ENCODE results near the gene AMH.
A peak's percentile ranks its signal among the peaks of the same experiment; 100 is the strongest.

Gene AMH

DNA sequence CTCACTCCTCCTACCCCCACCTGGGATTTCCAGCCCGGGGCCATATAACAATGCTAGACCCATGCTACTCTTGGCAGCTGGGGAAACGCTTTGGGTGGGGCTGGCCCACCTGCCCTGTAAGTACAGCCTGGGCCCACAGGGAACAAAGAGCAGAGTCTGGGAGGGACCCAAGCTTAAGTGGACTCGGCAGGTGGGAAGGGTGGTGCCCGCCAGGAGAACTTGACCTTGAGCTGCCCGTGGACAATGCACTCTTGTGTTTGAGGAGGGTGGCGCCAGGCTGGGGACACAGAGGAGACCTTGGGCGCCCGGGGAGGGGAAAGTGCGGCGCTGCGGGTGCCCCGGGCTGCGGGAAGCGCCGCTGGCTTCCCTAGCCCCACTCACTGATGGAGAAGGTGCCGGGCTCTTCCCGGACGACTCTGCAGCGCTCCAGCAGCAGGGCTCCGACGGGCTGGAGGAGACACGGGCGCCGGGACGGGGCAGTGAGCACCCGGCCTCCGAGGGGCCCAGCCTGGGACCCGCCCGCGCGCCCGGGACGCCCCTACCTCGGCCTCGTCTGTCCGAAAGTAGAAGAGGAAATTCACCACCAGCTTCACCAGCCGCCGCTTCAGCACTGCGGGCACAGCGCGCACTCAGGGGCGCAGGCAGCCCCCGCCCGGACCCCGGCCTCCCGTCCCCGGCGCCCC lies 13.6 kb upstream of the AMH start:
- DNase-seq (ENCODE audit: low read depth) = no peak

DNA sequence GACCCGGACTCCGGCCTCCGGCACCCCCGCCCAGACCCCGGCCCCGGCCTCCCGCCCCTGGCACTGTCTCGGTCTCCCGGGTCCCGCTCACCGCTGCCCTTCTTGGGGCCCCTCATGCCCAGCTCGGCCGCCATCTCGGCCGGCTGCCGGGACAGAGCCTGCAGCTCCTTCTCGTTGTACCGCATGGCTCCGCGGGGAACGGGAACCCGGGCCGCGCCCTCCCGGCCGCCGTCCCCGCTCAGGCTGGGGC lies 13.1 kb upstream of the AMH start:
- DNase-seq (ENCODE audit: low read depth) = no peak

DNA sequence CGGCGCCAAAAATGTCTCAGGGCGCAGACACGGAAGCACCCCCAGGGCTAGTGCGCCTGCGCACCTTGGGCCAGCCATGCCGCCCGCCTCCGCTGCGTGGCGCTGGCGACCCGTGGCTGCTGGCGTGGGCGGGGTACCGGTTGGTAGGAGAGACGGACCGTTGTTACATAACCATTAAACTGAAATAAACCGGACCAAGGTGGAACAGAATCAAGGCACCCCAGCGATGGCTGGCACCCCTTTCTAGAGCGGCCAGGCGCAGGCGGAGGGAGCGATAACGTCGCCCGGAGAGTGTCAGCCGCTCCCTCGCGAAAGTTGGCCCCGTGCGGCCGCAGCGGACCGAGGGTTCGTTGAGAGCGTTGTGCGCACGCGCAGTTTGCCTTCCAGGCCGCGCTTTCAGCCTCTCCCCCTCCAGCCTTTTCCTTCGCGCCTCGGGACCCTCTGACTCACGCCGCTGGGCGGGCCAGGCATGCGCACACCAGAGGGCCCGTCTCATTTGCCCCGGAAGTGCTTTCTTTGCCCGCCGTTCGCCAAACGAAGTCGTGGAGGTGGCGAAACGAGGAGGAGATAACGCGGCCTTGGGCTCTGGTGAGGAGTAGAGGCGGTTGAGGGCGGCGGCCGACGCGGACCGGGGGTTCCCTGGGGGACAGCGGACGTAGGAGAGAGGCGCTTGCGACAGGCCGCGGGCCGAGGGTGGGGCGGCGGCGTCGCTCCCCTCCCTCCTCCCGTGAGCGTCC lies 12.6 kb upstream of the AMH start, which contains the start of the genes PLEKHJ1 and SF3A2:
Gene PLEKHJ1 (minus strand): TSS at position 16 of the 737 bp plus-strand sequence. CDS start 81 bp downstream, outside the sequence.
Gene SF3A2 (plus strand): TSS at position 511 of the 737 bp plus-strand sequence. CDS start 6,595 bp downstream, outside the sequence.
- DNase-seq (ENCODE audit: low read depth) = peak; percentile 96

DNA sequence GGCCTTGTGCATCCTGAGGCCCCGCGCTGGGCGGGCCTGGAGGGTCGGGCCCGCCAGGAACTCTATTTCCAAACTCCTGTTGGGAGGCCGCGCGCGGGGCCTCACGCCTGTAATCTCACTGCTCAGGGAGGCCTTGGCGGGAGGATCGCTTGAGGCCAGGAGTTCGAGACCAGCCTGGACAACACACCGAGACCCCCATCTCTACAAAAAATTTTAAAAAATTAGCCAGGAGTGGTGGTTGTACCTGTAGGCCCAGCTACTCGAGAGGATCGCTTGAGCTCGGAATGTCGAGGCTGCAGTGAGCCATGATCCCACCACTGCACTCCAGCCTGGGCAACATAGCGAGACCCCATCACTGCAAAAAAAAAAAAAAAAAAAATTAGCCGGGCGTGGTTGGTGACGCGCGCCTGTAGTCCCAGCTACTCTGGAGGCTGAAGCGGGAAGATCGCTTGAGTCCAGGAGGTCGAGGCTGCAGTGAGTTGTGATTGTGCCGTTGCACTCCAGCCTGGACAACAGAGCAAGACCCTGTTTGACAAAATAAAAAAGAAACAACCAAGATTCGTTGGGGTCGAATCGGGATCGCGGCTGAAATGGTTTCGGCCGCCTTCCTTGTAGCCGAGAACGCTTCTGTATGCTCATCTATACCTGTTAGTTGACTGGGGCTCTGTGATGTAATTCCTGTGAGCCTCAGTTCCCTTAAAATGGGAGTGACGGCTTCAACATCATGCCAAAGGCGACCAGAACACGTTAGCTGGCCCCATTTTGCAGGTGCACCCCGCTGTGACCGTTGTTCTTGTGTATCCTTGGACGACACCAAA lies 11.9 kb upstream of the AMH start:
- DNase-seq (ENCODE audit: low read depth) = no peak

DNA sequence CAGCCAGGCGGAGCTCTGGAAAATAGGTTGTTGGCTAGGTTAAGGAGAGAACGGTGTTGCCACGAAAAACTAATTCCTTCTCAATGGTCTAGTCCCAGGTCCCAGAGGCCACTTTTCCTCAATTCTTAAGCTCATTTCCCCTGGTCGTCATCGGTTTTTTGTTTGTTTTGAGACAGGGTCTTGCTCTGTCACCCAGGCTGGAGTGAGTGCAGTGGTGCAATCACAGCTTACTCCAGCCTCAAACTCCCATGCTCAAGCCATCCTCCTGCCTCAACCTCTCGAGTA lies 11.3 kb upstream of the AMH start:
- DNase-seq (ENCODE audit: low read depth) = no peak

DNA sequence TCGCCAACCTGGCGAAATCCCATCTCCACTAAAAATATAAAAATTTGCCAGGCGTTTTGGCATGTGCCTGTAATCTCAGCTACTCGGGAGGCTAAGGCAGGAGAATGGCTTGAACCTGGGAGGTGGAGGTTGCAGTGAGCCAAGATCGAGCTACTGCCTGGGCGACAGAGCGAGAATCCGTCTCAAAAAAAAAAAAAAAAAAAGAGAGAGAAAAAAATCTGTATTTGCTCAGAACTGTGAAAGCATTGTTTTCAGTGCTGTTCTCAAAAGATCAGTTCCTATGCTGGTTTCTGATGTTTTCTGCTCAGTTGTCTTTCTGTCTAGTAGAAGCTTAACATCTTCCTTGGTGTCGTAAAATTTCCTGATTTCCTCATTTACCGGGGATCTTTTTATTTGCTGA lies 9.9 kb upstream of the AMH start:
- no peak for DNase-seq (ENCODE audit: low read depth)

DNA sequence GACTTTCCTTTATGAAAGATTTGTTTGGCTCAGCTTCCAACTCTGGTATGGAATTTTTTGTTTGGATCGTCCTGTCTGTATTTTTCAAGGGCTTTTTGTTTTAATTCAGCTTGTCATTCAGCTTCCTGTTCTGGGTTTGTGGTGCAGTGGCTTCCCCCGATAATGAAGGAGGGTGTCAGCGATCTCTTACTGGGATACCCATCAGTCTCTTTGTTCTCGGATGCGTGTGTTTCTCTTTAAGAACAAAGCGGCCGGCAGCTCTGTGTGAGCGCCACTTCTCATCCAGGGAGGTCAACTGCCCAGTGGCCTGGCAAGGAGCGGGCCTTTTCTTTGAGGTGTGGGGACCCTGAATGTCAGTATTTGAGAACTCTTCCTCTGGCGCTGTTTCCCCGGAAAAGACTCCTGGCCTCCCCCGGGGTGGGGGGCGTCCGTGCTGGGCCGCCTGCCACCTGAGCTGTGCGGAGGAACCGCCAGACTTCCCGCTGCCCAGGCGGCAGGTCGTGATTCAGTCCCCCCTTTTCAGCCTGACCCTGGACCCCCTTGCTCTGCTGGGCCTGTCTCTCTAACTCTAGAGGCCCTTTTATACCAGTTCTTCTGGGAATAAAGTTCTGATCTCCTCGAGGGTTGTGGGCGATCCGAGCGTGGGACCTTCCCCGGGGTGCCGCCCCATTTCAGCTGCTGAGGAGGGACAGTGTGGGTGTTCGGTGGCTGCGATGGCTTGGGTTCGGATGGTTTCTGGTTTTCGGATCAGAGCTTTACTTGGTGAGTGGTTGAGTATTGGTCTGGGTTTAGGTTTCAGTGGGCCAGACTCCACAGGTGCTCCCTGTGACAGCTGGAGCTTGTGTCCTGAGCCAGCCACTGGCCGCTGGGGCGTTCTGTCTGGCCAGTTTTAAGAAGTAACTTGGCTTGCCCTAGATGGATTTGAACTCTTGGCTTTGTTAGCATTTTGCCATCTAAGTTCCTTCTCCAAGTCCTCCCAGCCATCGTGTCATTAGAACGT lies 9.1 kb upstream of the AMH start:
- no peak for DNase-seq (ENCODE audit: low read depth)

DNA sequence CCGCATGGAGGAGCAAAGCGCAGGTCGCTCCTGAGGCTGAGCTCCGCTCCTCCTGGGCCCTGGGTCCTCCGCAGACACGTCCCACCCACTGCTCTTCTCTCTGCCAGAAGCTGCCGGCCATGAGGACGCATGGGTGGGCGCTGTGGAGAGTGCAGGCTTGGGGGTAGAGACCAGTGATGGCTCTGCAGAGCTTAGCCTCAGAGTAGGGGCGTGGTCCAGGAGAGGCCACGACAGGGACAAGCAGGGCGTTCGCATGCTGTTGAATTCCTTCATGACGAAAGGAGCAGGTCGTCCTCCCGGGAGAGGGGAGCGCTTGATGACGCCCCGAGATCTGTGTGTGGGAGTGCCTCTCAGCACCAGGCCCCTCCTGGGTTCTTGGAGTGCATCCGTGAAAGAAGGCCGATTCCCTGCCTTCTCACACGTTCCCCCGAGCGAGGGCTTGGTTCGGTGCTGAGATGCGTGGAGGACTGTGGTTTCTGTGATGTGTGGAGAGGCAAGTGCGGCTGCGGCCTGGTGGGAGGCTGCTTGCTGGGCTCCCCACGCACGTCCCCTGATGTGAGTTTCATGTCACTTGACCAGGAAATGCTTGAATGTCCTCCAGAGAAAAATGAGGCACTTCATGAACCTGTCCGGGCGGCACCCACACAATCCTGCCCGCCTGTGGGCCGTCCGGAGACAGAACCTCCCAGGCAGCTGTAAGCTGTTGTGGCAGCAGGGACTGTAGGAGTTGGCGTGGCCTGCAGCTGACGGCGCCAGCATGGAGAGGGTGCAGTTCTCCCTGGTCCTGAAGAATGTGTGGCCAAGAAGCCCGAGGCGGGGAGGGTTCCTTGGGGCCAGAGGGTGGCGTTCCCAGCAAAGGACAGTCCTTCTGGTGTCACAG lies 8.0 kb upstream of the AMH start:
- no peak for DNase-seq (ENCODE audit: low read depth)

DNA sequence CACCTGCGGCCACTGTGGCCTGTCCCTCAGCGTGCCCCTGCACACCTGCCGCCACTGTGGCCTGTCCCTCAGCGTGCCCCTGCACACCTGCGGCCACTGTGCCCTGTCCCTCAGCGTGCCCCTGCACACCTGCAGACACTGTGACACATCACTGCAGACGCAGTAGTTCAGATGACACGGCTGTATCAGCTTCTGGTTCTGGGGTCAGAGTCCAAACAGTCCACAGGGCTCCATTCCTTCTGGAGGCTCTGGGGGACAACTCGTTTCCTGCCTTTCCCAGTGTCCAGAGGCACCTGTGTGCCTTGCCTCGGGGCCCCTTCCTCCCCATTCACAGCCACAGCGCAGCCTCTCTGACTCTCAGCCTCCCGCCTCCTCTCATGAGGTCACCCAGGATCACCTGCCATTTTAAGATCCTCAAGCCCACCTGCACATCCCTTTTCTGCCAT lies 7.0 kb upstream of the AMH start:
- DNase-seq (ENCODE audit: low read depth) = no peak

DNA sequence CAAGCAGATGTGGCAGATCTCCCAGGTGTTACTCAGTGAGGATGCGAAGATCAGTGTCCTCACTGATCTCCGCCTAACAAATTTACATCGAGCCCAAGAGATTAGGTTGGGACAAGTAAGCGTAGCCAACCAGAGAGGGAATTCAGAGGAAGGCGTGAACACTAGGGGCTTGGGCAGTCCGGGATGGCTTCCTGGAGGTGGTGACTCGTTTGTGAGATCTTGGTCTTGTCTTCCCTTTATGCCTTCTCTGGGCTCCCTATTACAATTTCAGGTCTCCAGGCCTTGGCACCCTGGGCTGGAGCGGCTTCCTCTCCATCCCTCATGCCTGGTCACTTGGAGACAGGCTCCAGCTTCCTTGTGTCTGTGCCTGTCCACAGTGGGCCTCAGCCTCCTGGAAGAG lies 6.3 kb upstream of the AMH start:
- no peak for DNase-seq (ENCODE audit: low read depth)

DNA sequence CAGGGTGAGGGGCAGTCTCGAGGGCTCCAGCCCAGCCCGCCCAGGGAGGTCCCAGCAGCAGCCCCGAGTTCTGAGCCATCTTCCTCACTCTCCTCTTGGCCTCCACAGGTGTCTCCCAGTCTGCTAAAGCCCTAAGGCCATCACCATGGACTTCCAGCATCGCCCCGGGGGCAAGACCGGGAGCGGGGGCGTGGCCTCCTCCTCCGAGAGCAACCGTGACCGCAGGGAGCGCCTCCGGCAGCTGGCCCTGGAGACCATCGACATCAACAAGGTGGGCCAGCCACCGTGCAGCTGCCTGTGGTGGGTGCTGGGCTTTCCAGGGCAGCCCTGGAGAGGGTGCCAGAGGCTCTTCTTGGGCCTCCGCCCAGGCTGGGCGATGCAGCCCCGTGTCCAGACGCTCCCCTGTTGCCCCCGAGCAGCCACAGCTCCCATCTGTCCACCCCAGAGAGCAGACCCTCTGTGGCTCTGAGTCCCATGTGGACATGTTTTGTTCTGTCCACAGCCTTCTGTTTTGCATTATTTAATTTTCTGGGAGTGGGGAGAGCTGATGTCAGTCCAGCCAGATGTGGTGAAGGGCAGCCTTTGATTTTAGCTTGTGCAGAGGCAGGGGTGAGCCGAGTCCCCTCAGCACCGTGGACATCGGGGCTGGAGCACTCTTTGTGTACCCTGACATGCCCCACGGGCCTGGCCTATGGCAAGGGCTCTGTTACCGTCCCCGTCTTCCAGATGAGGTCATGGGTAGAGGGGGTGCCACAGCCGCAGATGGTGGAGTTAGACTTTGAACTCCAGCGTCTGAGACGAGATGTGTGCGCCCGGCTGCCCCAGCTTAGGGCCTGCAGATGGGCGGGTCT lies 5.6 kb upstream of the AMH start:
- no peak for DNase-seq (ENCODE audit: low read depth)

DNA sequence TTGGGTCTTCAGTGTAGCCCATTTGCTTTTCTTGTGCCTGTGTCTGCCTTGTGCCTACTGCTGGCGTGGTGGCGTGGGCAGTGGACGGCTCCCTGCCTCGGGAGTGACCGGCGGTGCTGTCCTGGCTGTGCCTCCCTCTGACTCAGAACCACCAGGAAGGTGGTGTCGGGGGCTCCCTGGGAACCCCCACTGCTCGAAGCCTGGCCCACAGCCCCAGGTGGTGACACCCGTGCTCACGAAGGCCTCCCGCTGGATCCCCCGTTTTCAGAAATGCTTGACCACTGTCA lies 5.1 kb upstream of the AMH start:
- no peak for DNase-seq (ENCODE audit: low read depth)

DNA sequence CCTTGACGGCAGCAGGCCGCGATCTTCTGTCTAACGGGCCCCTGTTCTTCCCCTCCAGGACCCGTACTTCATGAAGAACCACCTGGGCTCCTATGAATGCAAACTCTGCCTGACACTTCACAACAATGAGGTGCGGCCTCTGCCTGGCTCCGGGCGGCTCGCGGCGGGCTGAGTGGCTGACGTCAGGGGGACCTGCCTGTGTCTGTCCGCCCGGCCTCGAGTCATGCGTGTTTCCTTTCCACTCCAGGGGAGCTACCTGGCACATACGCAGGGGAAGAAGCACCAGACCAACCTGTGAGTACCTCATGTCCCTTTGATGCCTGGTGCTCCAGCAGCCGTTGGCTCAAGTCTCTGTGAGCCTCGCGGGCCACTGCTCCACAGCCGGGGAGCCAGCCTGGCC lies 4.6 kb upstream of the AMH start:
- no peak for DNase-seq (ENCODE audit: low read depth)

DNA sequence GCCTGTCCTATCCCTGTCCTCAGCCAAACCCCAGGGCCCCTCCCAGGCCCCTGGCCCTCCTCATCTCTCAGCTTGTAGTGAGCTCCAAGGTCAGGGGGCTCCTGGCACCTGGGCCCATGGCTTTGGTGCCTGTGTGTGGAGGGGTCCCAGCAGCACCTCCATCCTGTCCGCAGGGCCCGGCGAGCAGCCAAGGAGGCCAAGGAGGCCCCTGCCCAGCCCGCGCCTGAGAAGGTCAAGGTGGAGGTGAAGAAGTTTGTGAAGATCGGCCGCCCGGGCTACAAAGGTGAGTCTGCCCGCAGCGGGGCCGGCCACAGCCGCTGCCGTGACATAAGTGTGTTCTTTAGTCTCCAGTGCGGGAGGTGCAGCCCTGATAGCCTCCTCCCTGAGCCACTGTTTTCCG lies 3.9 kb upstream of the AMH start:
- no peak for DNase-seq (ENCODE audit: low read depth)

DNA sequence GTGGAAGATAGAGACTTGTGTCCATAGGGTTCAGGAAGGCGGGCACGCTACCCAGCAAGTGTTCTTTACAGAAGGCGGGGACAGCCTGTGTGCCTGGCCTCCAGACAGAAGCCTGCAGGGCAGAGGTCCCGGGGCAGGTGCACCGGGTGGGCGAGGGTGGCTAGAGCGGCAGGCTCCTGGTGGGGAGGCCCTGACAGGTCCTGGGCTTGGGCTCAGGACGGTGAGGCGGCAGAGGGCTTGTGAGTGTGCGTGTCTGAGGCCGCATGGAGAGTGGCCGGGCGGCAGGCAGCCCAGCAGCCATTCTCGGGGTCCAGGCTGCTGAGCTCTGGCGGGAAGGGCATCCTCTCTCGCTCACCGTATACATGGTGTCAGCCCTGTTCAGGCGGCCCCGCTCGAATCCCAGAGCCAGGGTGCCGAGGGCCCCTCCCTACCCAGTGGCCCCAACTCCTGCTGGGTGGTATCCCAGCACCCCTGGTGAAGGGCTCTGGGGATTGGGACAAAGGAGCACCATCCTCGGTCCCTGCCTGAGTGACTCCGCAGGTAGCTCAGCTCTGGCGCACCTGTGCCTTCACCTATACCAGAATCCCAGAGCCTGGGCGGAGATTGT lies 3.0 kb upstream of the AMH start:
- DNase-seq (ENCODE audit: low read depth) = no peak

DNA sequence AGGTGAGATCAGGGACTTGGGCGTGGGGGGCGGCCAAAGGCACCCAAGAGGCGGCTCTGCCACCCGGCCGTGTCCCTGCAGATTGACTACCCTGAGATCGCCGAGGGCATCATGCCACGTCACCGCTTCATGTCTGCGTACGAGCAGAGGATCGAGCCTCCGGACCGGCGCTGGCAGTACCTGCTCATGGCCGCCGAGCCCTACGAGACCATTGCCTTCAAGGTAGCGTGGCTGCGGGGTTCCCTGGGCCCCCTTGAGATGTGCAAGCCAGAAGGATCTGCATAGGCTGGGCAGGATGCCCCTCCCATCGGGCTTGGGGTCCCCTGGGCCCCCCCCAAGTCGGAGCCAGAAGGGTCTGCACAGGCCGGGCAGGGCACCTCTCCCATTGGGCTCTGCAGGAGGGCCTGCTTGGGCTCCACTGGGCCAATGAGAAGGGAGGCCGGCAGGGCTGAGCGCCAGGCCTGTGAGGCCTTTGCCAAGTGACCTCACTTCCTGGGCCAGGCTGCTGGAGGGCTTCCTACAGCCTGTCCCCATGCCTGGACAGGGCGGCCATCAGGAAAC lies 2.2 kb upstream of the AMH start:
- DNase-seq (ENCODE audit: low read depth) = no peak

DNA sequence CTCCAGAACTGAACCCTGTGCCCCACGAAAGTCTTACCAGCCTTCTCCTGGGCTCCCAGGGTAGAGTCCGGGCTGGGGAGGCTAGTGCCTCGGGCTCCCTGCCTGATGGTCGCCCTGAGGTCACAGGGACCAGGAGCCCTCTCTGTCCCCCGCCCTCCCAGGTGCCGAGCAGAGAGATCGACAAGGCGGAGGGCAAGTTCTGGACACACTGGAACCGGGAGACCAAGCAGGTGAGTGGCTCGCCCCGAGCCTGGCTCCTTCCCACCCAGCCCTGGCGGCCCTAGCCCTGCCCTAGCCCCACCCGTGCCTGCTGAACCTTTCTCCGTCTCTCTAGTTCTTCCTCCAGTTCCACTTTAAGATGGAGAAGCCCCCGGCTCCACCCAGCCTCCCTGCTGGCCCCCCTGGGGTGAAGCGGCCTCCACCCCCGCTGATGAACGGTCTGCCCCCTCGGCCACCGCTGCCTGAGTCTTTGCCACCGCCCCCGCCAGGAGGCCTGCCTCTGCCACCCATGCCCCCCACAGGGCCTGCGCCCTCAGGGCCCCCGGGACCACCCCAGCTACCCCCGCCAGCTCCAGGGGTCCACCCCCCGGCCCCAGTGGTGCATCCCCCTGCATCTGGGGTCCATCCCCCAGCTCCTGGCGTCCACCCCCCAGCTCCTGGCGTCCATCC lies 1.6 kb upstream of the AMH start:
- no peak for DNase-seq (ENCODE audit: low read depth)

DNA sequence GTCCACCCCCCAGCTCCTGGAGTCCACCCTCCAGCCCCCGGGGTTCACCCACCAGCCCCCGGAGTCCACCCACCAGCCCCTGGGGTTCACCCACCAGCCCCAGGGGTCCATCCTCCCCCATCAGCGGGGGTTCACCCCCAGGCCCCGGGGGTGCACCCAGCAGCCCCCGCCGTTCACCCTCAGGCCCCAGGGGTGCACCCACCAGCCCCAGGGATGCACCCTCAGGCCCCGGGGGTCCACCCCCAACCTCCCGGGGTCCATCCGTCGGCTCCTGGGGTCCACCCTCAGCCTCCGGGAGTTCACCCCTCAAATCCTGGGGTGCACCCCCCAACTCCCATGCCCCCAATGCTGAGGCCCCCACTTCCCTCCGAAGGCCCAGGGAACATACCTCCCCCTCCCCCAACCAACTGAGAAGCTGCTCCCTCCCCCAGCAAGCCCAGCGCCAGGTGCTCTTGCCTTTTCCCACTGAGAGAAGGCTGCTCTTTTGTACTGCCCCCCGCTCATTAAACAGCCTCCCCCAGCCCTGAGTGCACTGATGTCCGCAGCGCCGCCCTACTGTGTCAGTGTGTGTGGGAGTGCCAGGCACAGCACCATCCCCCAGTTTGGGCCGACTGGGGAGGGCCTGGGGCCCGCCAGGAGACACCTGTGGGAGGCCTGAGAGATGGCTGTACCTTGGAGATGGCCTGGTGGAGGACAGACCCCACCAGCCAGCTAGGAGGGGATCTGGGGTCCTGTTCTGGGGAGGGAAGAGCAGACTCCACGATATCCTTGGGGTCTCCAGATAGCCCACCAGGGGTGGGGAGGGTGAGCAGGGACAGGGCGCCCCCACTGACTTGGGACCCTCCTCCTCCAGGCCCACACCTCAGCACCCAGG lies 750 bp upstream of the AMH start:
- DNase-seq (ENCODE audit: low read depth) = no peak
